COR-L47 (cell line): ENCODE data around the gene PTGES2.
A peak's percentile ranks its signal among the peaks of the same experiment; 100 is the strongest.

Source experiments
- DNase-seq: peaks from one replicate; lab custom pipeline; 2025; lab: John Stamatoyannopoulos, UW

Gene PTGES2

DNA sequence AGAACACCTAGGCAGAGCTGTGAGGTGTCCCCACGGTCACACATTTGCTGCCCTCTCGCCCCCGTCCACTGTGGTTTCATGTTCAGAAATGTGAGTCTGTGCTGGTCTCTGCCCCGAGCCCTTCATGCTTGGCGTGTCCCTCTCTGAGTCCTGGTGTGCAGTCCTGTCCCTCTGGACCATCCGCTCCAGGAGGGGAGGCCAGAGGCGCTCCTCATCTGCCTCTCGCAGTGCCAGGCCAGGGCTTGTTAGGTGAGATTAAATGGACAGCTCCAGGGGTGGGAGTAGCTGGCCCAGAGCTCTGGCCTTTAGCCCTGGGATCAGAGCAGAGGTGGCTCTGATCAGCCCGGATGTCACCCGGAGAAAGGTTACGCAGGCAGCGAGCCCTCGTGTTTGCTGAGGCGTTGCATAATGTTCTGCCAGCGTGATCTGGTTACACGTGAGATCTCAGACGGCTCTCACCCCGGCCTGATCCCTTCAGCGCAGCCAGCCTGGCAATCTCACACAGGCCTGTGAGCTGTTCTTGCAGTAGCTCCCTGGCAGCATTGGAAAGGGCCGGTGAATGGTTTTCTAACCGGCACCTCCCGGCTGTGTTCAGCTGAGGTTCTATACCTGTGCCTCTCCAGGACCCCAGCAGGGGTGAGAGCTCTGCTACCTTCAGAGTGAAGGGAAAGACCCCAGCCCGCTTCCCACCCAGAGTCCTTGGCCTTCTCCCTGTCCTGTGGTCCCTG is 24.5 kb downstream of the PTGES2 start:
- DNase-seq = no peak

DNA sequence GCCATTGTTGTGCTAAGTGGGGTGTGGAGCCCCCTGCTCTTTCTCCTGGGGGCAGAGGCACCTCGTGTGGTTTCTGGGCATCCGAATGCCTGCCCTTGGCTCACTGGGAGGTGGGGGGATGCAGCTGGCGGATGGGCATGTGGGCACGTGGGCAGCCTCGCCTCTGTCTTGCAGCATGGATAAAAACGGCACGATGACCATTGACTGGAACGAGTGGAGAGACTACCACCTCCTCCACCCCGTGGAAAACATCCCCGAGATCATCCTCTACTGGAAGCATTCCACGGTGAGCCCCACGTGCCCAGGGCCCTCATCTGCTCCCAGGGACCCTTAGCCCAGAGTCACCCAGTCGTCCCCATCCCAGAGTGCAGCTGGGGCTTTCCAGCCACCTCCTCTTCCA is 25.3 kb downstream of the PTGES2 start:
- DNase-seq = no peak

DNA sequence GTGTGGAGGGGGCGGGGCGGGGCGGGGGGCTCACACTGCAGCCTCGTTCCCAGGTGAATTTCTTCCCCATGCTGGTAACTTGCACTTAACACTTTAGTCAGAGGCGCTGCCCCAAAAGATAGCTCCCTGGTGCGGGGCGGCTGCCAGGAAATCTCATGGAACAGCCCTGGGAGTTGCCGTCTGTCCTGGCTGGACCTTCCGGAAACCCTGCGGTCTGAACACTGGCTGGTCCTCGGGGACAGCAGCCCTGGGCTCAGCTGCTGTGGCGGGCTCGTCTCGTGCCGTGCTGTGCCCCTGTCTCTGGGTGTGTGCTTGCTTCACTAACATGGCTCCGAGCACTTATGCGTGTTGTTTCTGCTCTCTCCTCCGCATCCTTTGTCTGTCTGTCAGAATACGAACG is 25.8 kb downstream of the PTGES2 start:
- DNase-seq = no peak

DNA sequence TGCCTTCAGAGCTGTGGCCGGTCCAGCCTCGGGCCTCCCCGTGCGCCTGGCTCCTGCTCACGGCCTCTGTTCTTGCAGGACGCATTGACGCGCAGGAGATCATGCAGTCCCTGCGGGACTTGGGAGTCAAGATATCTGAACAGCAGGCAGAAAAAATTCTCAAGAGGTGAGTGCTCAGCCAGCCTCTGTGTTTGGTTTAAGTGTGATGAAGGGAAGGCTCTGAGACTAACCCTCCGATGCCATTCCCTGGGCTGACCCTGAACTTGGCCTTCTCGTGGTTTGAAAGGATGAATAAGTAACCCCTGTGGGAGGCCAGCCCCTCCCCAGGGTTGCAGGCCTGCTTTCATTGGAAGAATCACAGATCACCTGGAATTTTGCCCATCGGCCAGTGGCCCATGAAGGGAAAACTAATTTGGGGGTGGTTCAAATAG is 26.3 kb downstream of the PTGES2 start:
- no peak for DNase-seq

DNA sequence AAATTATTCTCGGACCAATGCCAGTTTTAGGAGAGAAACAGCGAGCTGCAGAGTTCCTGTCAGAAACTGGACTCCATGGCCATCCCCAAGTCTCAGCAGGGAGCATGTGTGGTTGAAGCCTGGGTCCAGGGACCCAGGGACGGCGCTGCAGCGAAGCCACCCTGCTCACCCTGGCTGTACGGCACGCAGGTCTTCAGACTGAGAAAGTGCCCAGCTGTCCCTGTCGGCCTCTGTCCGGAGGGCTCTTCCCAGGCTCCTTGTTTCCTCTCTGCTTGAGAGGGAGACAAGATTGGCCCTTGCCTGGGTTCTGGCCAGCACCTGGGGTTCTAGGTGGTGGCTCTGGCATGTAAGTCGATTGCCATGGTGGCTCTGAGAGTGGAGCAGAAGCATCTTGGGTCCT is 26.9 kb downstream of the PTGES2 start:
- DNase-seq = no peak

DNA sequence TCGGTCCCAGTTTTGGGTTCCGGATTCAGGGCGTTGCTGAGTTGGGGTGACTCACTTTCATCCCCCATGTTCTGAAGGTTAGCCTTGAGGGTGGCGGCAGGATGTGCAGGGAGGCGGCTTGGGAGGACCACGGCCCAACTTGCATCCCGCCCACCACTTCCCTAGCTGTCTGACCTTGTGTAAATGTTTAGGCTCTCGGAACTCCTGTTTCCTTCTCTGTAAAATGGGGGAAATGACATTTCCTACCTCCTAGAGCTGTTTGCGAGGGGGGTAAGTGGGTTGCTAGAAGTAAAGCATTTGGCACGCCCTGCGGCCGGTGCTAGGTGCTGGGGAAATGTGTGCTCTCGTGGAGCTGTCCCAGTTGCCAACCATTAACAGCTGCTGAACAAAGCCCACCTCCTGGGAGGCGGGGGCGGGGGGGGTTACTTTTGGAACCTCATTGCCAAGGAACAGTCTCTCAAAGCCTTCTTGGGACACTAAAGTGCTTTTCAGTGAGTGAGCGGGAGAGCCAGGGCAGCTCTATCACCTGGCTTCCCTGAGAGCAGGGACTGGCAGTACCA is 27.5 kb downstream of the PTGES2 start:
- no peak for DNase-seq

DNA sequence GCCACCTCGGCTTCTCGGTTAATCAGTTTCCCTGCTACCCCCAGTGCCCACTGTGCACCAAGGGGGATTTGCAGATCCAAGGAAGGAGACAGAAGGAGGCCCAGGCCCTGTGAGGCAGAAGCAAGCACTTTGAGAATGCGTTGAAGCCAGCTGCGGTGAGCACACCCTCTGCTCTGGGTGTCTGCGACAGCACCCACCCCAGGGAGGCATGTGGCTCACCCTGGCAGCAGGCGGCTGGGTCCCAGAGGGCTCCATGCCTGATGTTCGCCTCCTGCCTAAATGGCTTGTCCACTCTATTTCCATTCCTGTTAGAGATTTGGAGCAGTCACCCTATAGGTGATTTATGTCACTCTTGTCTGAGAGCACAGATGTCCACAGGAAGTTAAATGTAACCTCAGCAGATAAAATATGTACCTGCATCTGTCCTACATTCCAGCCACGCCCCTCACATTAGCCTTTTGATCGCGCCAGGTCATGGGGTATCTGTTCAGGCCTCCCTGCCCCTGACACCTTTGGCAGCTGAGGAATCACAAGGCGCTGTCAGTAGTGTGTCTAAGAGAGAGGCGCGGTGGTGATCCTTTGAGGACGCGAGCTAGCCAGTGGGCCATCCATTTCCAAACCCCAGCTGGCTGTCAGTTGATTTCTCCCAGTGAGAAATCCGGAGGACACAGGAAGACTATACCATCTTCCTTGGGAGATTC is 28.1 kb downstream of the PTGES2 start:
- DNase-seq = no peak

DNA sequence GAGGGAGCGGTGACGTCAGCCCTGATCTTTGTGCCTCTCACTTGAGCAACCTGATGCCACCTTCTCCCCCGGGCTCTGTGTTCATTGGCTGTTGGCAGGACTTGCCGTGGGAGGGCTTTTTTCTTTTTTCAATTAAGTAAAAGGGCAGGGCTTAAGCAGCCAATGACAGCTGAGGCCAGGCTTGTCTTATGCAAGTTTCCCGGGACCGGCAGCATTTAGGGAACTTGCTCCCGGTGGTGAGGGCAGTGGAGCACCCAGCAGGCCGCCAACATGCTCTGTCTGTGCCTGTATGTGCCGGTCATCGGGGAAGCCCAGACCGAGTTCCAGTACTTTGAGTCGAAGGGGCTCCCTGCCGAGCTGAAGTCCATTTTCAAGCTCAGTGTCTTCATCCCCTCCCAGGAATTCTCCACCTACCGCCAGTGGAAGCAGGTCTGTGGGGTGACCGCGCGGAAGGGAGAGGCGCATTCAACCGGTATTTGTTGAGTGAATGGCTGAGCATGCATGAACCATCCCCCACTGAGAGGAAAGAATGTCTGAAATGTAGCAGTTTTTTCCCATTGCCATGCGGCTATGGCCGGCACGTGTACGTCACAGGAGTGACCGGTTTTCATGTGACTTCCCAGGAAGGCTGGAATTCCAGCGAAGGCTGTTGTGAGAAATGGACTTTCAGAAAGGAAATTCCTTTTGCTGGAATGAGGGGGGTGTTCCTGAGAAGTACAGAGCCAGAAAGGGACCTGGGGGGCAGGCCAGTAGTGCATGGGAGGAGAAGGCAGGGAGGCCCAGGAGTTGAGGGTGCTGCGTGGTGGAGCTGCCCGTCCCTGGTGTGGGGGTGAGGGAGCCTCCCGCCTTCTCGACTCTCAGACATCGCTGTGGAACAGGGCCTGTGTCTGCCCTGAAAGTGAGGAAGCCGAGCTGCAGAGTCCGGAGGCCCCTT is 29.0 kb downstream of the PTGES2 start:
- DNase-seq = peak; percentile 81

DNA sequence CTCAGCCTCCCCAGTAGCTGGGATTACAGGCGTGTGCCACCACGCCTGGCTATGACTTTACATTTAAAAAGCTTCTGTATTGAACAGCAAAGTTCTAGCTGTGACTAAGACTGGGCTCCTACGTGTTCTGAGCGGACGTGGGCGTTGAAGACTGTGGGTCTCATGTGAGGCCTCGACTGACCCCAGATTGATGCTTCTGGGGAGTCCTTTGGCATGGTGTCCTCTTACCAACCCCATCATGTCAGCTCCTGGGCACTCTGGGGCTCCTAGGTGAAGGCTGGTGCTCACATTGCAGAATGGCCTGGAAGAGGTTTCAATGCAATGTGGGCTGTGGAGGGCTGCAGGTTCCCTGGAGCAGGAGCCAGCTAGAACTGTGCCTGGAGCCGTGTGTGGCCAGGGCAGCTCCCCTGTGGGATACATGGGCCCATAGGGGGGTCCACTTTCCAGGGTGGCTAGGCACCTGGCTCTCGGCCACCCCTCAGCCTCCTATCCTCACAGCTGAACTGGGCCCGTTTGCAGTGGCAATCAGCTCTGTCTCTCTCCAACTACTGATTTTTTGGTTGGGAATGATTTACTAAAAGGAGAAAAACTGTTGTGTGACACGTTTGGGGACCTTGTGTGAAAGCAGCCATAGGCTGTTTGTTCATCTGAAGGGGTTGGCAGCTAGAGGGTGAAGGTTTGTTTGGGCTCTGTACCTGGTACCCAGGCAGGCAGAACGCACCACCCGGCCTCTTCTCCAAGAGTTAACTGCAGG is 29.8 kb downstream of the PTGES2 start:
- DNase-seq = no peak

DNA sequence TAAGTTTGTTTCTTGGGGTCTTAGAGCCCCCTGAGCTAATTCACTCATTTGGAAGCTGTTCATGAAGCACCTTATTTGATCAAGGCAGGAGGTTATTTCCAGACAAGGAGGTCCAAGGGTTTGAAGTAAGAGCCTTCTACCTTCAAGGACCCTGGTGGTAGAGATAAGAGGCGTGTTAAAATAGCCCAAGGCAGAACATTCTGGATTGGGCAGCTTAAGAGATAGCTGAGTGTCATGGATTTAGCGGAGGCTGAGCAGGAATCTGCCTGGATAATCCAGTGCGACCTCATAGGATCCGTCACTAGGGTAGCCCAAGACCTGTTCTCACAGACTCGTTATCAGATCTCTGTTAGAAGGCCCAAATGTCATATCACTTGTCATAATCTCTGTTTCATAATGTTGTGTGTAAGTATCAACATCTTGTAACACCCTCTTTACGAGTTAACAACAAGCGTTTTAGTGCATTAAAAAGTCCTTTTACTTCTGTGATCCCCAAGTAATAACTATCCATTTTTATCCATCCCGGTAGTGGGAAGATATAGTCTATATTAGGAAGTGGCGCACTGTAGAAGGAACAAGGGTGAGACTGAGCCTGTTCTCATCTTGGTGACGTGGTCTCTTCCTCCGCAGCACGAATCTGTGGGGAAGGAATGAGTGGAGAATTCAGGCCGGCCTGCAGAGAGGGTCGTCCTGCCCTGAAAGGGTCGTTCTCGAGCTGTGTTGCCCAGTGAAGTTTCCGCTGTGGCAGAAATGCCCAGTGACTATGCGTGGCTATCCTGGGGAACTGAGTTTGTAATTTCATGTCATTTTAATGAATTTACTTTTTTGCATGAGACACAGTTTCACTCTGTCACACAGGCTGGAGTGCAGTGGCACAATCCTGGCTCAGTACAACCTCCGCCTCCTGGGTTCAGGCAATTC is 30.7 kb downstream of the PTGES2 start:
- no peak for DNase-seq

DNA sequence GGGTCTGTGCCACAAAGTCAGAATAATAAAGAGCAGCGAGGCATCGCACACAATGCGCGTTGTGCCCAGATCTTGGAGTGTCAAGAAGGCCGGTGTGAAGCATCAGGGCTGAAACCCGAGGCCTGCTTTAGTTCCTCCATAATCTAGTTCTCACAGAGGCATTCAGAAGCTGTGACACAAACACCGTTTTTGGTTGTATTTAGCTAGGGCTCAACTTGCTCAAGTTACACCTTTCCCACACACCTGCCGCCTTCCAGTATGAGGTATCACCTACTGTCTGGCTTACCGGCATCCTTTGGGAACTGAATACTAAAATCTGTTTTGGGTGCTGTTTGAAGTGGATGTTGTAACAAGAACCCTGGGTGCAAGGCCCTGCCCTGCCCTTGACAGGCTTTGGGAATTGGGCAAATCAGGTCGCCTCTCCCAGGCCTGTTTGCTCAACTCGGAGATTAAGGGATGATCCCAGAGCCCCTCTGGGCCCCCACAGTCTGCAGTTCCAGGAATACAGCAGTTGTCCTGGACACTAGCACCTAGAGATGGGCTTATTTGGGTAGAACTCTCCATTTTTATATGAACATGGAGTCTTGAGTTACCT is 32.5 kb downstream of the PTGES2 start:
- DNase-seq = no peak

DNA sequence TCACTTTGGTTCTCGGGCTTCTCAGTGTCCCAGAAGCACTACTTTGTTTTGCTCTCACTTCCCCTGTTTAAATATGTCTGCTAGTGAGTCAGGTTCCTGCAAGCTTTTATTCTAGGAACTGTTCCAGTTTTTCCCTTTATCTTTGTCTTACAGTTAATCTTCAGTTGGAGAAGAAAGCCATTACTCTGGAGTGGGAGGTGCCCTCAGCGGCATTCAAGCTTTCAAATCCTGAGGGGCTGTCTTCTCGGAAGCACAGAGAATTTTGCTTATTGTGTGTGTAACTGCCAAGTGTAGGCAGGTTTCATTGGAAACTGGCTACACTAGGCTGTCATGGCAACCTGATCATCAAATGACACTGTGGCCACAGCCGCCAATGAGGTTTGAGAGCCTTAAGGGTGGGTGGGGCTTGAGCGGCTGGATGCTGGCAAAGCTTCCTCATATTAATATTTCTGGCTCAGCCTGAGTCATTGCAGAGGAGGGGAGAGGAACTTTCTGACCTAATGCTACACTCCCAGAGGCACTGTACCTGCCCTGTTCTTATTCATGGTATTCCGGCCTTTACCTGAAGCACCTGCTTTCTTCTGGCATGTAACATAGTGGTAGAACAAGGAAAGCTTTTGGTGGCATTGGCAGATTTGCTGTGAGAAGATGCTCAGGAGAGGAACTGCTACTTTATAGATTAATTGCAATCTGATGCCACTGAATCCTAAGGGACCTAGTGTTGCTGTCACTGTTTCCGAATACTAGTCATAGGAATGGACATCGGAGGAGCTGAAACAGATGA is 33.2 kb downstream of the PTGES2 start:
- peak; percentile 90 for DNase-seq

DNA sequence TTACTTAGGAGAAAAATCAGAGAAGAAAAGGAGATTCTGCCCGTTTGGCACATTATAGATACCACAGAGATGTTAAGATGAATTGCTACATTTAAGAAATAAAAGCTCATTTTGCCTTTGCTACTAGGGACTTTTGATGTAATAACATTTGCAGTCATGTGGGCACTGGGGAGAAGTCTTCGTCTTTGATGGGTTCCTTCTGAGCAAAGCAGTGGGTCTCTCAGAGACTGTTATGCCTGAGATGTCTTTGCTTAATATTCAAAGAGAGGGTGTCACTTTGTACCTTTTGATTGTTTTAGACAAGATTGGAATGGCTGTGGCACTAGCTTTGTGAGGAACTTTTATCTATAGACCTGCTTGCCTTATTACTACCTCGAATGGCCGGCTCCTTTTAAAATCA is 34.5 kb downstream of the PTGES2 start:
- DNase-seq = no peak

DNA sequence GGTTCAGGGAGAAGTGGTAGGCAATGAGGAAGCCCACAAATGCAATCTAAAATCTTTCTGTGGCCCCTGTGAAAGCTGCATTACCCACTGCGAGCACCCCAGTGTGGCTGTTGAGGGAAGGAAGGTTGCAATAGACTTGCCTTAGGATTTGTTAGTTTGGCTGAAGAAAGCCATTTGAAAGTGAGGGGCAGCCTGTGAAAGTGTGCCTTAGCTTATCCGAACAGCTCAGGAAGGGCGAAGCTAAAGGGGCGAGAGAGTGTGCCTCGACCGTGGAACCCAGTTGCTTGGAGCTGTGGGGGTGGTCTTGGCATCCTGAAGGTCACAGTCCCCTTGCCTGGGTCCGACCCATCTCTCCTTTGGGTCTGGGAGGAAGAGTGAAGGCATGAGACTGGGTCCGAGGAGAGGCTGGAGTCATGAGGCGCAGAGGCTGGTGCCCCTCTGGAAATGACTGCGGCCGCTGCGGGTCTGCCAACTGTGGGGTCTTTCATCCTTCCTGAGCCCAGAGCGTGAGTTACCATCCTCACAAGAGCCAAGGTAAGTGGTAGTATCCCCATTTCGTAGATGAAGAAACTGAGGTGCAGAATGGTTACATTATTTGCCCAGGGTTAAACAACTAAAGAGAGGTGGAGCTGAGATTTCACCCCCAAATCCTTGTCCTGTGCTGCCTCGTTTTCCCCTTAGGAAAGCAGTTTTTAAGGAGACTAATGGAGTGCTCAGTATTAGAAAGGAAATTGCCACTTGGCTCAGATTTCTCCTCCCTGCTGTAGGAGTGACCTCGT is 35.1 kb downstream of the PTGES2 start:
- no peak for DNase-seq

DNA sequence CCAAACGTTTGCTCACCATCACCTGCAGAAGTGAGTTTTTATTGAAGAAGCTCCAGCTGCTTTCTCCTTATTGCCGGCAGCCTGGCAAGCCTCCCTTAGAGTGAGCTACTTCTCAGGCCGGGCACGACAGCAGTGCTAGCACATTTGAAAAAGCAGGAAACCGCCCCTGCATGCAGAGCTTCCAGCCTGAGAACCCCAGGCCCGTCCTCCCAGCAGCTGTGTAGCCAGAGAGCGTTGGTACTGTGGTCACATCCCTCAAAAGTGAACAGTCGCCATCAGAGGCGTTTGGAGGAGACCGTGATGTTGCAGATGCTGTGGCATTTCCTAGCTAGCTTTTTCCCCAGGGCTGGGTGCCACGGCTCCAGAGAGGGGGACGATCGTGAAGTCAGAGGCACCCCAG is 36.0 kb downstream of the PTGES2 start:
- no peak for DNase-seq

DNA sequence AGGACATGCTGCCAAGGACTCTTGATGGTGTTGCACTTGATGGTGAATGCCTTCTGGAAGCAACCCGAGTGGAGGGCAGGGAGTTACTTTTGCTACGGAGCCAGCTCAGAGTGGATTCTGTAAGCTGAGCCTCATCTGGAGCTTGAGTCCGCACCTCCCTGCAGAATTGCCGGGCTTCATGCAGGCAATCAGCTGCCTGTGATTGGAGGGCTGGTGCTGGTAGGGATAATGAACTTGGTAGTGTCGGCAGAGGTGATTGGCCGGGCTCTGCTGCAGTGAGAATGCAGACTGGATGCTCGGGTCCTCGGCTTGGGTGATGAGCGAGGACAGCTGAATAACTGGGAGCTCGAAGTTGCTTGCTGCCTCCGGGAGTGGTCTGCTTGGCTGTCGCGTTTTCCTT is 36.4 kb downstream of the PTGES2 start:
- DNase-seq = no peak

DNA sequence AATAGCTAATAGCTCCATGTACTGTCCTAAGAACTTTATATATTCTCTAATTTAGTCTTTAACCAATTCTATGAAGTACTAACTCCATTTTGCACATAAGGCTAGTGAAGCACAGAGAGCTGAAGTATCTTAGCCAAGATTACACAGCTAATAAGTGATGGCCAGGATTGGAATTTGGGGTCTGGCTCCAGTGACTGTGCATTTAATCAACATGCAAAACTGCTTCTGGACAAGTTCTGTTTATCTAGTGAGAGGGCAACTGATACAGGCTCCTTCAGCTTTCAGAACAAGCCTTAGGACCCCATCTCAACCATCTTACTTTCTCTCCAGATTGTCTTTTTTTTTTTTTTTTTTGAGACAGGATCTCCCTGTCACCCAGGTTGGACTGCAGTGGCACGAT is 38.2 kb downstream of the PTGES2 start:
- no peak for DNase-seq

DNA sequence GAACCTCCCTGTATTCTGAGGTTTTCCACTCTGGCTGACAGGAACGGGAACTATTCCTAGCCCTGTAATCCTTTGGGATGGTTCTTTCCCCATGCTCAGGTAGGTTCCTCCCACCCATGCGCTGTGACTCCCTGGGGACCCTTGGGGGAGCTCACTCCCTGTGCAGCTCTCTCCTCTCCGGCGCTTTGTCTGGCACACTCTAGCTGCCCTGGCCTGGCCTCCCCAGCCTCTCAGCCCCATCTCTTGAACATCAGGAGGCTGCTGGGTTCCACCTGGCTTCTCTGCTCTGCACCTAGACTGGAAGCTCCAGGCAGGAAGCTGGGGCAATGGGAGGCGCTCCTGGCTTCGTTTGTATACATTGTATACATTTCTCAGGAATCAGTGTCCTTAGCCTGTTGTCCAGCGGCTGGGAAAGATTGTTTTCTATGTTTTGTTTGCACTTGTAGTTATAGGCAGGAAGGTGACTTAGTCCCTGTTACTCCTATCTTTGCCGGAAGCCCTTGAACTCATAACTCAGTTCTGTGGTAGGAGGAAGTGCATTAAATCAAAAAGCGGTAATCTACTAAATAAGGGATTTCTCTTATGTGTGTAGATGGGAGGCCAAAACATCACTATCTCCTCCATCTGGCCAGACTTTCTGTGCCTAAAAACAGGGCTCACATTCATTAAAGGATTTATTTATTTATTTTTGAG is 39.1 kb downstream of the PTGES2 start:
- no peak for DNase-seq
